ENCODE measurements around the gene MERTK.
"Not testable (repeated sequence)": the region's sequence is repeated elsewhere in the genome, so short reads cannot be mapped to it uniquely, and the experiment has no call there.

MERTK gene

DNA sequence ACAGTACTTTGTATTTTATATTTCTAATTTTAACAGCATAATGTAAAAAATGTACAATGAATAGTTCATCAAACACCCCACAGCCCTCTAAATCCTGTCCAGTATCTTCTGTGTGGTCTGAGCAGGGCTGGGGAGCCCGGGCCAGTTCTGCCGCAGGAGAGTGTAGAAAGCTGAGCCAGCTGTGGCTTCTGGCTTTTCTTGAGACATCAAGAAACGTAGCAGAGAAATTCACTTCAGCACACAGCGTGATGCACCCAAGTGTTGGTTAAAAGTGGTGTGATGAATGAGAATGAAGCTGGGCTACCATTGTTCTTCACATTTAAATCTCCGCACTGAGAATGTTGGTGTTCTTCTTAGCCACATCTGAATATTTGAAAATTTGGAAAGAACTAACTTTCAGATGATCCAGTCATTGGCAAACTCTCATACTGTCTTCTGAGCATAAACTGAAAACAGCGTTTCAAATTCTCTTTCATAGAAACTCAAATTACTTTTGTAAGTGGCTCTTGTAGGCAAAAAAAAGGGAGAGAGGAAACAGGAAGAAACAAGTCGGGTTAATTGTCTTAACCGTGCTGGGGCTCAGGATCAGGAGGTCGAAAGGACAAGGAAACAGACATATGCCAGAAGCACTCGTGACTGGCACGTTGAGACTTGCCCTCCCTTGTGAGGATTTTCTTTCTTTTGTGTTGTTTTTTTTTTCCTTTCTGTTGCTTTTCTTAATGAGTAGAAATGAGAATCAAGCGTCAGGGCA lies 133.2 kb downstream of the MERTK start:
- H3K4me3 ChIP-seq (ENCODE audit: low read depth, low read length): no peak overlapping the region
- TF ChIP-seq, protein P1, sequence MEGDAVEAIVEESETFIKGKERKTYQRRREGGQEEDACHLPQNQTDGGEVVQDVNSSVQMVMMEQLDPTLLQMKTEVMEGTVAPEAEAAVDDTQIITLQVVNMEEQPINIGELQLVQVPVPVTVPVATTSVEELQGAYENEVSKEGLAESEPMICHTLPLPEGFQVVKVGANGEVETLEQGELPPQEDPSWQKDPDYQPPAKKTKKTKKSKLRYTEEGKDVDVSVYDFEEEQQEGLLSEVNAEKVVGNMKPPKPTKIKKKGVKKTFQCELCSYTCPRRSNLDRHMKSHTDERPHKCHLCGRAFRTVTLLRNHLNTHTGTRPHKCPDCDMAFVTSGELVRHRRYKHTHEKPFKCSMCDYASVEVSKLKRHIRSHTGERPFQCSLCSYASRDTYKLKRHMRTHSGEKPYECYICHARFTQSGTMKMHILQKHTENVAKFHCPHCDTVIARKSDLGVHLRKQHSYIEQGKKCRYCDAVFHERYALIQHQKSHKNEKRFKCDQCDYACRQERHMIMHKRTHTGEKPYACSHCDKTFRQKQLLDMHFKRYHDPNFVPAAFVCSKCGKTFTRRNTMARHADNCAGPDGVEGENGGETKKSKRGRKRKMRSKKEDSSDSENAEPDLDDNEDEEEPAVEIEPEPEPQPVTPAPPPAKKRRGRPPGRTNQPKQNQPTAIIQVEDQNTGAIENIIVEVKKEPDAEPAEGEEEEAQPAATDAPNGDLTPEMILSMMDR (IDR thresholded peaks at IDR 0.05; ENCODE audit: low read depth, low read length, missing control alignments): no peak
- no peak for DNase-seq (ENCODE audit: low read depth)

DNA sequence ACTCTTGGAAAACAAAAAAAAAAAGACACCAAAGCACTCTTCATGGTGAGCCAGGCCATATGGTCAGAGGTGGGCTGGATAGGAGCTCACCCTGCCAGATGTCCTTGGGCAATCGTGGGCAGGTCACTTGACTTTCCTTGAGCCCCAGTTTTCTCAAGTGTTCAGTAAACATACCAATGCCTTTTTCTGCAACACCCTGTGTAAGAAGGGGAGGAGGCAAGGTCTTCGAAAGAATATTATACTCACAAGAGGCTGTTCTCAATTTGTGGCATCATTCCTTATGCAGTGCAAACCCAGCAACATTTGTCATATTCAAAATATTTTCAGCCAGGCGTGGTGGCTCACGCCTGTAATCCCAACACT lies 133.8 kb downstream of the MERTK start:
- DNase-seq (ENCODE audit: low read depth): no peak
- H3K4me3 ChIP-seq (ENCODE audit: low read depth, low read length): no peak overlapping the region
- TF ChIP-seq, protein P1 (IDR thresholded peaks at IDR 0.05; ENCODE audit: low read depth, low read length, missing control alignments): no peak

DNA sequence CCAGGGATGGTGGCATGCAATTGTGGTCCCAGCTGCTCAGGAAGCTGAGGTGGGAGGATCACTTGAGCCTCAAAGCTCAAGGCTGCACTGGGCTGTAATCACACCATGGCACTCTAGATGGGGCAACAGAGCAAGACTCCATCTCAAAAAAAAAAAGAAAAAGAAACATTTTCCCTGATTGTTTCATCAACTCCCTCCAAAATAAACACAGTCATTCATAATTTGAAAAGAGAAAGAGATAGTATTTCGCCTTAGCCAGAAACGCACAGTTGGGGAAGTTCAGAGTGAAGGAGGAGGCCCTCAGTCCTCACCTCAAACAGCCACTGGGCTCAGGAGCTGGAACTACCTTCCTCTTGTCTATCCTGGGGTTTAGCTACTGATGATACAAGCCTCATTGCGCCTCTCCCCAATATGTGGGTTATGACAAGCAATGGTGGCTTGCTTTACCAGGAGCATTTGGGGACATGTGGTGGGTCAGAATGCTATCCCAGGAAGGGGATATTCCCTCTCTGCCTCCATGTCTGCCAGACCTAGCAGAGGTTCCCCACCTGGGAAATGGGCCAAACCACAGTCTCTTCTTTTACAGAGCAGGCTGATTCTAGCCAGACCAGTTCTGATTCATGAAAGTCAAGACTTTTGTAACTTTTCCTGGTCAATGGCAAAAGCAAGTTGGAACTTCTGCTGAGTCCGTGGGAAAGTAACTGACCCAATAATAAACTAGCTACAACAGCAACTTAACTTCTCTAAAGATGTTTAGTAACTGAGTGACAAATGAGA lies 134.5 kb downstream of the MERTK start:
- no peak for DNase-seq (ENCODE audit: low read depth)
- TF ChIP-seq, protein P1 (IDR thresholded peaks at IDR 0.05; ENCODE audit: low read depth, low read length, missing control alignments): peak; percentile 21
- H3K4me3 ChIP-seq (ENCODE audit: low read depth, low read length): no peak overlapping the region

DNA sequence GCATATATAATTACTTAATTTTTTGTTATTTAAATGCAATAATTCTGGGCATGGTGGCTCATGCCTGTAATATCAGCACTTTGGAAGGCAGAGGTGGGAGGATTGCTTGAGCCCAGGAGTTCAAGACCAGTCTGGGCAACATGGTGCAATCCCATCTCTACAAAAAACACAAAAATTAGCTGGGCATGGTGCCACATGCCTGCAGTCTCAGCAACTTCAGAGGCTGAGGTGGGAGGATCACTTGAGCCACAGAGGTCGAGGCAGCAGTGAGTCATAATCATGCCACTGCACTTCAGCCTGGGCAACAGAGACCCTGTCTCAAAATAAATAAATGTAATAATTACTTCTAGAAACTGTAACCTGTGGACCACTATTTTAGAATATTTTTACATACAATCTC lies 135.2 kb downstream of the MERTK start:
- TF ChIP-seq, protein P1 (IDR thresholded peaks at IDR 0.05; ENCODE audit: low read depth, low read length, missing control alignments): no peak
- H3K4me3 ChIP-seq (ENCODE audit: low read depth, low read length): no peak overlapping the region
- DNase-seq (ENCODE audit: low read depth): no peak

DNA sequence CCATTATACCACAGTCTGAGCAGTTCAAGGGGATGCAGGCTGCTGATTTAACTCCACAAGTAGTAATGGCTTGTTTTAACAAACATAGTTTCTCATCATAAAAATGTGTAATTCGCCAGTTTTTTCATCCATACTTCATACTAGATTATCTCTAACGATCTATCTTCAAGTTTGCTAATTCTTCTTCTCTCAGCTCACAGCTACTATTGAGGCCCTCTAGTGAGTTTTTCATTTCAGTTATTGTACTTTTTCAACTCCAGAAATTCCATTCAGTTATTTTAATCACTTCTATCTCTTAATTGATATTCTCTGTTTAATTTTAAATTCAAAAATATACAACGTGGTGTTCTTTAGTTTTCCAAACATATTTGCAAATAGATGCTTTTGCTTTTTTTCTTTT lies 136.5 kb downstream of the MERTK start:
- no peak for DNase-seq (ENCODE audit: low read depth)
- H3K4me3 ChIP-seq (ENCODE audit: low read depth, low read length): no peak overlapping the region
- TF ChIP-seq, protein P1 (IDR thresholded peaks at IDR 0.05; ENCODE audit: low read depth, low read length, missing control alignments): no peak

DNA sequence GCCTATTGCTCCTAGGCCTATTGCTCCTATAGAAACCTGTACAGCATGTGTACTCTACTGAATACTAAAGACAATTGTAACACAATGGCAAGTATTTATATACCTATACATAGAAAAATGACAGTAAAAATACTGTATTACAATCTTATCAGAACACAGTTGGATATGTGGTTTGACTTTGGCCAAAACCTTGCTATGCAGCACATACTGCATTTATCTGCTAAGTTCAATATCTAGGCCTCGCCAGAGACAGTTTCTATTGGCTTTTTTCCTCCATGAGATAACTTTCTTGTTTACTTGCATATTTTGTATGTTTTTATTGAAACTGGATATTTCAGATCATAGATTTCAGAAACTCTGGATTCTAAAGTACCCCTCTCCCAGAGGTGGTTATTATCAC lies 137.4 kb downstream of the MERTK start:
- DNase-seq (ENCODE audit: low read depth): no peak
- TF ChIP-seq, protein P1 (IDR thresholded peaks at IDR 0.05; ENCODE audit: low read depth, low read length, missing control alignments): no peak
- no peak overlapping the region for H3K4me3 ChIP-seq (ENCODE audit: low read depth, low read length)

DNA sequence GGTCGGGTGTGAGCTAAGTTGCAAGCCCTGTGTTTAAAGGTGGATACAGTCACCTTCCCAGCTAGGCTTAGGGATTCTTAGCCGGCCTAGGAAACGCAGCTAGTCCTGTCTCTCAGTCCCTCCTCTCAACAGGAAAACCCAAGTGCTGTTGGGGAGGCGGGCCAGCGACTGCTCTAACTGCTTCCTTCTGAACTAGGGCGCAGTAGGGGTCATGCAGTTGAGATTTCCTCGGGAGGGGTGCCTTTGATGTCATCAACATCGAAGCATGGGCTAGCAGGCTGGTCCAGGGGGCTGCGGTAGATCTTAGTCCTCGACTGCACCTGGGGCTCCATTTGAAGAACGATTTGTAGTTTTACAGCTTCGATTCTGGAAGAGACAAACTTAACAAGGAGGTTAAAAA lies 141.1 kb downstream of the MERTK start:
- H3K4me3 ChIP-seq (ENCODE audit: low read depth, low read length); DNase-seq (ENCODE audit: low read depth): not testable (repeated sequence)

DNA sequence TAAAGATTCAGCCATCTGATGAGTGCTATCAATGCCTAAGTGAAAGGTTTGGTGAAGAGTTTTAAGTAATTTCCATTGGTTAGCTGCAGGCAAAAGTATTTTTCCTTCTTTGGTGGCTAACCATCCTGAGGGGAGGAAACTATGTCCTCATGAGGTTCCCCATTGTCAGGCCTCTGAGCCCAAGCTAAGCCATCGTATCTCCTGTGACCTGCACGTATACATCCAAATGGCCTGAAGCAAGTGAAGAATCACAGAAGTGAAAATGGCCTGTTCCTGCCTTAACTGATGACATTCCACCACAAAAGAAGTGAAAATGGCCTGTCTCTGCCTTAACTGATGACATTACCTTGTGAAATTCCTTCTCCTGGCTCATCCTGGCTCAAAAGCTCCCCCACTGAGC lies 141.7 kb downstream of the MERTK start:
- DNase-seq (ENCODE audit: low read depth); H3K4me3 ChIP-seq (ENCODE audit: low read depth, low read length): not testable (repeated sequence)

DNA sequence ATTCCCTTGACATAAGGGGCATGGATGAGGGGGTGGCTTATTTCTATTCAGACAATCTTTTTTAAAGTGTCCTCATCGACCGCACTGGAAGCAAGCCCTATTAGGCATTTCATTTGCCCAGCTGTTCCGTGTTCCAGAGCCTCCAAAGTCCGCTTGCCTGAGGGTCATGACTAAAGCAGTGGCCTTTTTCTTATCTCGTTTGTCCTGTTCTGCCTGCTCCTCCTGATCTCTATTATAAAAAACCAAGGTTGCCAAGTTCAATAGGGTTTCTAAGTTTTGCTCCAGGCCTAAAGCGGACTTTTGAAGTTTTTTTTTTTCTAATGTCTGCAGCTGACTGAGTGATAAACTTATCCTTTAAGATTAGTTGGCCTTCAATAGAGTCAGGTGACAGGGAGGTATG lies 143.1 kb downstream of the MERTK start:
- not testable (repeated sequence) for DNase-seq (ENCODE audit: low read depth); H3K4me3 ChIP-seq (ENCODE audit: low read depth, low read length)

Measured in GM12864 (cell line).